DOHH2 (cell line): ENCODE results near the gene CFAP77.

Experiments used
- CTCF ChIP-seq: fragments of 200-600 bp; sonication (generic); IDR thresholded peaks from one replicate; pipeline ENCODE4 v1.5.1; 2014; ENCODE audit warnings: antibody characterized with exemption, mild to moderate bottlenecking, low read depth, low read length; ENCODE audit not compliant: poor library complexity, severe bottlenecking
- EZH2phosphoT487 ChIP-seq: fragments of 200-600 bp; sonication (generic); IDR thresholded peaks from 2 replicates; pipeline ENCODE4 v1.6.1; 2017; ENCODE audit warnings: borderline replicate concordance, mild to moderate bottlenecking, antibody characterized with exemption, low read length, moderate library complexity, mixed read lengths

GRCh38 chr9:132434881-132435280 lies 24.9 kb downstream of the CFAP77 start:
- no peak for TF ChIP-seq CTCF
- no peak for TF ChIP-seq EZH2phosphoT487
